SK-N-MC (cell line): Measurements from ENCODE around the gene PDE6H.

Experiments
- DNase-seq: peaks from one replicate; pipeline ENCODE4 v3.0.0-alpha.2; 2011; ENCODE audit warnings: low read depth, low spot score
- H3K27ac ChIP-seq: fragments of 200-600 bp; sonication (generic); 2 replicates; pipeline ENCODE4 v1.5.1; 2016; ENCODE audit warnings: mixed run types
- H3K36me3 ChIP-seq: fragments of 200-600 bp; sonication (generic); 2 replicates; pipeline ENCODE4 v1.6.1; 2017; ENCODE audit warnings: antibody characterized with exemption, low read length, mixed read lengths; ENCODE audit not compliant: insufficient read depth
- H3K4me3 ChIP-seq: fragments of 200-600 bp; sonication (generic); 2 replicates; pipeline ENCODE4 v1.5.1; 2016
- H3K9ac ChIP-seq: fragments of 200-600 bp; sonication (generic); 2 replicates; pipeline ENCODE4 v1.8.0; 2017; ENCODE audit warnings: mixed run types, mixed read lengths; ENCODE audit not compliant: insufficient read length
- H3K9me3 ChIP-seq: fragments of 200-600 bp; sonication (generic); 2 replicates; pipeline ENCODE4 v1.6.1; 2017; ENCODE audit warnings: low read depth, mild to moderate bottlenecking, antibody characterized with exemption, low read length, moderate library complexity, mixed read lengths
- EZH2 ChIP-seq: fragments of 200-600 bp; sonication (generic); IDR thresholded peaks from one replicate; pipeline ENCODE4 v1.6.1; 2017; ENCODE audit warnings: antibody characterized with exemption
- FOXP2 ChIP-seq: optimal IDR thresholded peaks from 2 replicates; pipeline ENCODE3; 2011; ENCODE audit warnings: mild to moderate bottlenecking, moderate library complexity; ENCODE audit not compliant: insufficient read depth; ENCODE audit errors: extremely low read length, control extremely low read depth
- POLR2AphosphoS5 ChIP-seq: IDR thresholded peaks from 2 replicates; pipeline ENCODE4 v1.6.1; 2012; ENCODE audit warnings: mild to moderate bottlenecking, low read depth, low read length, borderline replicate concordance

Gene PDE6H

GRCh38 chr12:14960548-14961465 lies 12.0 kb upstream of the PDE6H start:
- DNase-seq, result peak; percentile 94
- Histone ChIP-seq H3K9ac (peak overlapping the region; percentile 36), H3K27ac (peak overlapping the region; percentile 93), H3K4me3 (peak overlapping the region; percentile 75), H3K9me3 (no peaks in the 10 kb centered on the region), H3K36me3 (no peaks in the 10 kb centered on the region)
- no peak for TF ChIP-seq EZH2
- no peak; the same call in 1 of the 2 replicates for TF ChIP-seq POLR2AphosphoS5
- no peak for TF ChIP-seq FOXP2

GRCh38 chr12:14961466-14962152 lies 11.2 kb upstream of the PDE6H start, which contains the start of gene ARHGDIB:
Gene ARHGDIB, minus strand, starts transcription at chr12:14961601. Its CDS starts 10,889 bp downstream, at chr12:14950712.
- peak; percentile 81 for DNase-seq
- TF ChIP-seq FOXP2 (no peak), POLR2AphosphoS5 (0 out of 2 replicates have a peak, but pooled peaks have one; percentile 25)
- Histone ChIP-seq H3K9ac (peak within 1 kb of the TSS; percentile 57), H3K9me3 (no peaks in the 10 kb centered on the region), H3K4me3 (peak within 1 kb of the TSS; percentile 75), H3K36me3 (no peaks in the 10 kb centered on the region), H3K27ac (peak within 1 kb of the TSS; percentile 93)

GRCh38 chr12:14962153-14962539 lies 10.7 kb upstream of the PDE6H start:
- no peaks in the 10 kb centered on the region for H3K9me3 ChIP-seq
- peak overlapping the region; percentile 75 for H3K4me3 ChIP-seq
- TF ChIP-seq FOXP2, result no peak
- no peak for TF ChIP-seq EZH2
- no peak for TF ChIP-seq POLR2AphosphoS5
- H3K36me3 ChIP-seq, result no peaks in the 10 kb centered on the region
- H3K27ac ChIP-seq, result peak overlapping the region; percentile 93
- DNase-seq, result no peak
- peak overlapping the region; percentile 57 for H3K9ac ChIP-seq

GRCh38 chr12:14962797-14963196 lies 10.0 kb upstream of the PDE6H start:
- DNase-seq, result no peak
- Histone ChIP-seq H3K36me3 (no peaks in the 10 kb centered on the region), H3K4me3 (no peak overlapping the region), H3K9me3 (no peaks in the 10 kb centered on the region), H3K9ac (no peak overlapping the region), H3K27ac (peak overlapping the region; percentile 93)
- TF ChIP-seq POLR2AphosphoS5 (no peak), EZH2 (no peak), FOXP2 (no peak)

GRCh38 chr12:14963520-14963919 lies 9.3 kb upstream of the PDE6H start:
- TF ChIP-seq POLR2AphosphoS5, result no peak
- no peak for TF ChIP-seq FOXP2
- TF ChIP-seq EZH2, result no peak
- H3K27ac ChIP-seq, result no peak overlapping the region

GRCh38 chr12:14964406-14964805 lies 8.4 kb upstream of the PDE6H start:
- Histone ChIP-seq H3K27ac (no peak overlapping the region), H3K4me3 (no peak overlapping the region), H3K36me3 (no peaks in the 10 kb centered on the region), H3K9ac (no peak overlapping the region), H3K9me3 (no peaks in the 10 kb centered on the region)
- no peak for DNase-seq
- no peak for TF ChIP-seq EZH2
- TF ChIP-seq FOXP2, result no peak
- no peak for TF ChIP-seq POLR2AphosphoS5

More at GRCh38 chr12:14963520-14963919, 9.3 kb upstream of the PDE6H start:
- H3K4me3 ChIP-seq, result no peak overlapping the region
- H3K9ac ChIP-seq, result no peak overlapping the region
- no peak for DNase-seq
- H3K9me3 ChIP-seq, result no peaks in the 10 kb centered on the region
- H3K36me3 ChIP-seq, result no peaks in the 10 kb centered on the region

GRCh38 chr12:14965221-14965620 lies 7.6 kb upstream of the PDE6H start:
- no peak for DNase-seq
- Histone ChIP-seq H3K27ac (no peak overlapping the region), H3K4me3 (no peak overlapping the region), H3K9me3 (no peaks in the 10 kb centered on the region), H3K36me3 (no peaks in the 10 kb centered on the region), H3K9ac (no peak overlapping the region)
- no peak for TF ChIP-seq EZH2

- Histone ChIP-seq H3K9me3 (no peaks in the 10 kb centered on the region), H3K27ac (no peak overlapping the region), H3K36me3 (no peaks in the 10 kb centered on the region), H3K9ac (no peak overlapping the region), H3K4me3 (no peak overlapping the region)
- TF ChIP-seq POLR2AphosphoS5 (no peak), FOXP2 (no peak)
- no peak for DNase-seq
These were observed 4.4 kb upstream of the PDE6H start for GRCh38 chr12:14968478-14968877.
